Measurements from ENCODE around the gene SGTB. TPM values are rescaled to one million over a fixed set of nuclear protein-coding genes. Genes with fewer than 3 reads are reported as not detected.
"Not testable (repeated sequence)": the region's sequence is repeated elsewhere in the genome, so short reads cannot be mapped to it uniquely, and the experiment has no call there.

The SGTB gene
- total RNA-seq, 1 experiment from 2014 or later: 13.5 TPM

- TF ChIP-seq EMX1 (CRISPR knock-in tag; IDR thresholded peaks at IDR 0.05): no peak
- TF ChIP-seq USF1 (CRISPR knock-in tag; IDR thresholded peaks at IDR 0.05): no peak
- TF ChIP-seq ZNF512 (CRISPR knock-in tag; IDR thresholded peaks at IDR 0.05; ENCODE audit: borderline replicate concordance): no peak
- no peak for TF ChIP-seq SMAD3 (CRISPR knock-in tag; IDR thresholded peaks at IDR 0.05; ENCODE audit: borderline replicate concordance)
- no peak for TF ChIP-seq MYBL2 (CRISPR knock-in tag; IDR thresholded peaks at IDR 0.05)
- no peak for TF ChIP-seq TCF7 (CRISPR knock-in tag; IDR thresholded peaks at IDR 0.05; ENCODE audit: low read depth)
- TF ChIP-seq ZNF219 (CRISPR knock-in tag; IDR thresholded peaks at IDR 0.05; ENCODE audit: borderline replicate concordance): no peak
- no peak for TF ChIP-seq FOXK1 (CRISPR knock-in tag; IDR thresholded peaks at IDR 0.05)
- no peaks in the 10 kb centered on the region for H3K27me3 Mint-ChIP-seq (ENCODE audit: low read depth)
- H3K4me1 Mint-ChIP-seq: peaks cover 14% of the 10 kb centered on the region
- DNase-seq (ENCODE audit: low spot score) (no peak), ATAC-seq (no peak)
- H3K36me3 Mint-ChIP-seq: peaks cover 3% of the 10 kb centered on the region; the same call in 1 of the 2 replicates
- H3K9me3 Mint-ChIP-seq: no peaks in the 10 kb centered on the region
- POLR2A ChIA-PET: interaction anchor here (0.6 kb wide), 1 partner anchor 100 kb away, joined by 3 read pairs; no protein-coding TSS in a partner anchor
- CTCF ChIA-PET: interaction anchor here (0.6 kb wide), 1 partner anchor 99 kb away, joined by 3 read pairs; the partner anchor contains the start of gene NLN
- peak overlapping the region; percentile 36; the same call in 1 of the 2 replicates for H3K27ac Mint-ChIP-seq
- peak overlapping the region; percentile 99 for H3K4me3 Mint-ChIP-seq
Observed at GRCh38 chr5:65623482-65623881, 98.4 kb downstream of the SGTB start.

- H3K4me3 Mint-ChIP-seq; H3K36me3 Mint-ChIP-seq; H3K27me3 Mint-ChIP-seq (ENCODE audit: low read depth); POLR2A ChIA-PET; H3K27ac Mint-ChIP-seq; CTCF ChIA-PET; H3K9me3 Mint-ChIP-seq; DNase-seq (ENCODE audit: low spot score); ATAC-seq: not testable (repeated sequence)
- H3K4me1 Mint-ChIP-seq: peaks cover 14% of the 10 kb centered on the region
Observed at GRCh38 chr5:65621961-65622360, 99.9 kb downstream of the SGTB start.

- no peak overlapping the region for H3K27ac Mint-ChIP-seq
- no peaks in the 10 kb centered on the region for H3K36me3 Mint-ChIP-seq
- CTCF ChIA-PET: no interaction called here
- no peak for TF ChIP-seq CDX4 (CRISPR knock-in tag; IDR thresholded peaks at IDR 0.05; ENCODE audit: borderline replicate concordance)
- TF ChIP-seq NFYB (CRISPR knock-in tag; conservative IDR thresholded peaks at IDR 0.05; ENCODE audit: low read depth): no peak
- no peak for TF ChIP-seq ZNF532 (CRISPR knock-in tag; IDR thresholded peaks at IDR 0.05; ENCODE audit: borderline replicate concordance)
- TF ChIP-seq PREB (CRISPR knock-in tag; IDR thresholded peaks at IDR 0.05; ENCODE audit: borderline replicate concordance): no peak
- no peak for TF ChIP-seq ZNF263 (CRISPR knock-in tag; IDR thresholded peaks at IDR 0.05; ENCODE audit: low read depth)
- no peak for TF ChIP-seq RORB (CRISPR knock-in tag; IDR thresholded peaks at IDR 0.05)
- TF ChIP-seq ZMAT4 (CRISPR knock-in tag; IDR thresholded peaks at IDR 0.05): no peak
- TF ChIP-seq GTF2I (CRISPR knock-in tag; conservative IDR thresholded peaks at IDR 0.05): no peak
- no peak for TF ChIP-seq ATF3 (CRISPR knock-in tag; conservative IDR thresholded peaks at IDR 0.05)
- no peak for TF ChIP-seq IRF1 (CRISPR knock-in tag; IDR thresholded peaks at IDR 0.05)
- TF ChIP-seq ZNF416 (CRISPR knock-in tag; IDR thresholded peaks at IDR 0.05): no peak
- TF ChIP-seq FOXK1 (CRISPR knock-in tag; IDR thresholded peaks at IDR 0.05): no peak
- no peak for TF ChIP-seq ATF1 (CRISPR knock-in tag; IDR thresholded peaks at IDR 0.05)
- no peak for TF ChIP-seq ZNF671 (CRISPR knock-in tag; IDR thresholded peaks at IDR 0.05)
Observed at GRCh38 chr5:65620021-65620420, 101.9 kb downstream of the SGTB start.

More at GRCh38 chr5:65620021-65620420, 101.9 kb downstream of the SGTB start:
- DNase-seq (ENCODE audit: low spot score): no peak
- no peaks in the 10 kb centered on the region for H3K27me3 Mint-ChIP-seq (ENCODE audit: low read depth)
- H3K4me1 Mint-ChIP-seq: peaks cover 8% of the 10 kb centered on the region
- H3K4me3 Mint-ChIP-seq: no peak overlapping the region
- ATAC-seq: no peak
- H3K9me3 Mint-ChIP-seq: no peaks in the 10 kb centered on the region
- POLR2A ChIA-PET: no interaction called here

Data from WTC11 (cell line).